GM18499 (cell line): Measurements from ENCODE around the gene CNGB1.
"Not testable (repeated sequence)": the region's sequence is repeated elsewhere in the genome, so short reads cannot be mapped to it uniquely, and the experiment has no call there.

Experiments used
- ATAC-seq: cut with Tn5 transposase; IDR thresholded peaks from one replicate; pipeline ENCODE4 v1.9.1; 2021; ENCODE audit warnings: moderate number of reproducible peaks; ENCODE audit not compliant: insufficient read depth, unreplicated experiment

CNGB1 gene

GRCh38 chr16:57956924-57957672, 13.8 kb downstream of the CNGB1 start:
- ATAC-seq = no peak

- no peak for ATAC-seq
Measured at GRCh38 chr16:57956270-57956808, 14.6 kb downstream of the CNGB1 start.

- no peak for ATAC-seq
Measured at GRCh38 chr16:57955572-57956188, 15.2 kb downstream of the CNGB1 start.

GRCh38 chr16:57953857-57954256, 17.1 kb downstream of the CNGB1 start:
- no peak for ATAC-seq

- ATAC-seq = no peak
Measured at GRCh38 chr16:57952909-57953308, 18.0 kb downstream of the CNGB1 start.

GRCh38 chr16:57951204-57951960, 19.5 kb downstream of the CNGB1 start:
- no peak for ATAC-seq

GRCh38 chr16:57950382-57950781, 20.5 kb downstream of the CNGB1 start:
- no peak for ATAC-seq

GRCh38 chr16:57949595-57950238, 21.2 kb downstream of the CNGB1 start:
- ATAC-seq = no peak

GRCh38 chr16:57949013-57949412, 21.9 kb downstream of the CNGB1 start:
- no peak for ATAC-seq

GRCh38 chr16:57948027-57948426, 22.9 kb downstream of the CNGB1 start:
- no peak for ATAC-seq

GRCh38 chr16:57947261-57947660, 23.7 kb downstream of the CNGB1 start:
- no peak for ATAC-seq

- ATAC-seq = no peak
Measured at GRCh38 chr16:57946181-57946801, 24.6 kb downstream of the CNGB1 start.

- ATAC-seq = no peak
Measured at GRCh38 chr16:57945740-57946138, 25.2 kb downstream of the CNGB1 start.

- no peak for ATAC-seq
Measured at GRCh38 chr16:57944970-57945739, 25.8 kb downstream of the CNGB1 start.

GRCh38 chr16:57943381-57943780, 27.5 kb downstream of the CNGB1 start:
- not testable (repeated sequence) for ATAC-seq

- not testable (repeated sequence) for ATAC-seq
Measured at GRCh38 chr16:57941901-57942300, 29.0 kb downstream of the CNGB1 start.

- ATAC-seq = no peak
Measured at GRCh38 chr16:57941016-57941664, 29.8 kb downstream of the CNGB1 start.

- no peak for ATAC-seq
Measured at GRCh38 chr16:57940382-57940966, 30.5 kb downstream of the CNGB1 start.

GRCh38 chr16:57939872-57940224, 31.1 kb downstream of the CNGB1 start:
- ATAC-seq = no peak
